Measurements from ENCODE around the gene BMX.

BMX gene

DNA sequence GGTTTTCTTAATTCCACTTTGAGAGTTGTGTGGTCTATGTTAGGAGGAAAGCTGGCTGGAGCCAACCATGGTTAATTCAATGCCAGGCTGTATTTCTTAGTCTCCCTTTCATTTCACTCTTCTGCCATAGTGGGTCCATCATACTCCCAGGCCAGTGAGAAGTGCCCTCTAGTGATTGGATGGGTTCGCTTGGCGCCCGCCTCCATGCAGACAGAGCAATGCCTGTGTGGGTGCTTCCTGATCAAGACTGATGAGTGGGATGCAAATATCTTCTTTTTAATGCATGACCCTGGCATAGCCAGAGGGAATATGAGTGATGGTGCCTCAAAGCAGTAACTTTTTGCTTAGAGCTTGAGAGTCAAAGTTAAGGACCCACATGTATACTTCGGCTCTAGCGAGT is 6.4 kb downstream of the BMX start:
- no peak for DNase-seq (ENCODE audit: low read depth in 2 of 2)

DNA sequence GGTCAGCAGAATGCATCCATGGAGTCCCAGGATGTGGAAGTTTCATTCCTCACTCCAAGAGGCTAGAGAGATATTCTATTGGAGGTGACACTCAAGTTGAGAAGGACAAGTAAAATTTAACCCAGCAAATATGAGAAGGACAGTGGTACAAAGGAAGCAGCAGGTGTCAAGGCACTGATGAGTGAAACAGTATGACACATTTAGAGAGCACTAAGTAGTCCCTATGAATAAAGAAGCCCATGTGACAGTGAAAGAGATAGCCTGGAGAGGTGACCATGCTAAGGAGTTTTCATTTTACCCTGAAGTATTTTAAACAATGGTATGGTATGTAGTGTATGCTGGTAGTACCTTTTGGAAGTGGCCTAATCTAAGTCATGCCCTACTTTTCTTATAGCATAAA is 9.2 kb downstream of the BMX start:
- no peak for DNase-seq (ENCODE audit: low read depth in 2 of 2)

DNA sequence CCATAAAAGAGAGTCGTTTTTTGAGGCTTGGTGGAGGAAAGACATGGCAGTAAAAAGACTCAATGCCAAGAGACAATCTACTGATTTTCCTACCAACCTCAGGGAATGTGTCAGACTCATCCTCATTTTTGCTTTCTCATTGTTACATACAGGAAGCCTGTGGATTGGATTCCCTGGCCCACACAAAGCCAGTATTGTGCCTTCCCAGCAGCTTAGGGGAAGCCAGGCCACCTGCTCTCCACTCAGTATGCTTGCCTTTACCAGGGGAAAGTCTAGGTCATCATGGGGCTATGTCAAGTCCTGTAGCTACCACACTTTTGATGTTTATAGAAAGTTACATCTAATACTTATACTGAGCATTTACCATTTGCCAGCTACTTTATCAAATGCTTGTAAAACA is 11.0 kb downstream of the BMX start:
- no peak for DNase-seq (ENCODE audit: low read depth in 2 of 2)

- DNase-seq (ENCODE audit: low read depth in 2 of 2): no peak
Measured at GRCh38 chrX:15512401-15512965, 11.9 kb downstream of the BMX start.

DNA sequence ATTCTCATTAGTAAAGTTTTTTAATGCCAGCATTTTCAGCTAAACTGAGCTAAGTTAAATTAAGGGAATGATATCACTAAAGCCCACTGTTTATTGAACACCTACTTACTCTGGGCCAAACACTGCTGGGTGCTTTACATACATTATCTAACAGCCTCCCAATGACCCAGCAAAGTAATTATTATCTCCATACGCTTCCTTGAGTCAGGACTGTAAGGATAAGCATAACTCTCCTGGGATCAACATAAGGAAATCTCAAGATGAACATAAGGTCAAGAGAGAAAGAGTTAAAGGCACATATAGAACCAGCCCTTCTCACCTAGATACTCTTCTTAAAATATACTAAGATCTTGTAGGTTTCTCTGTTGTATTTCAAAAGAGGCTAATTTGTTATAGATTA is 13.7 kb downstream of the BMX start:
- no peak for DNase-seq (ENCODE audit: low read depth in 2 of 2)

DNA sequence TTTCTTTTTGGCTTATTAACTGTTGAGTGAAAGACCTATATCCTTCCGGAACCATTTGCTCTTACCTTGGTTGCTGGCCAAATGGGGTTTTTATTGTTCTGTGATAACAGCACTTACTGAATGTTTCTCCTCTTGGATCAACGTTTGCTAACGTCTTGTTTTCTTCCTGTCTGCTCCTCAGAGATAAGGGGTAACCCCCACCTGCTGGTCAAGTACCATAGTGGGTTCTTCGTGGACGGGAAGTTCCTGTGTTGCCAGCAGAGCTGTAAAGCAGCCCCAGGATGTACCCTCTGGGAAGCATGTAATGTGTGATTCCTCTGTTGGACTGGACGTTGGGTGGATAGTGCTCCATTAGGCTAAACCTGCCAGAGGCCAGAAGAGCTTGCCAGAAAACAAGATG is 15.3 kb downstream of the BMX start:
- DNase-seq (ENCODE audit: low read depth in 2 of 2): no peak

GRCh38 chrX:15522464-15522863 is 21.9 kb downstream of the BMX start:
- DNase-seq (ENCODE audit: low read depth in 2 of 2): no peak

GRCh38 chrX:15523088-15523487 is 22.5 kb downstream of the BMX start:
- DNase-seq (ENCODE audit: low read depth in 2 of 2): no peak

- peak in 1 of 2 experiments; percentile 7 for DNase-seq (ENCODE audit: low read depth in 2 of 2)
Measured at GRCh38 chrX:15524417-15524816, 23.8 kb downstream of the BMX start.

- no peak for DNase-seq (ENCODE audit: low read depth in 2 of 2)
Measured at GRCh38 chrX:15525664-15526416, 25.2 kb downstream of the BMX start.

DNA sequence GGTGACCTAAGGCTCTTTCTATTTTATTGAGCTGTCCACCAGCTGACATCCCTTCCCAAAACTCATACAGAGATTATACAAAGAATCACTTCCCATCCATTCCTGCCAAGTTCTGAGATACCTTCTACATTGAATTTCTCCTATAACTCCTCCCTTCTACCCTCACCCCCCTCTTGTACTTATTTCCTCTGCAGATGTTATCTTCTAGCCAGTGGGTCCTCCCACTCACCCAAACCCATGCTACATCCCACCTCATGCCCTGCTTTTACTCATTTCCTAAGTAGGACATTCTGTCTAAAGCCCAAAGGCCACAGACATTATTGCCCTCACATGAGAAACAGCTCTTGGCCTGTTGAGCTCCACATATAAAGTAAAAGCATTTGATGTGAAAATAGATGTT is 28.6 kb downstream of the BMX start:
- no peak for DNase-seq (ENCODE audit: low read depth in 2 of 2)

- no peak for DNase-seq (ENCODE audit: low read depth in 2 of 2)
Measured at GRCh38 chrX:15530318-15530717, 29.7 kb downstream of the BMX start.

DNA sequence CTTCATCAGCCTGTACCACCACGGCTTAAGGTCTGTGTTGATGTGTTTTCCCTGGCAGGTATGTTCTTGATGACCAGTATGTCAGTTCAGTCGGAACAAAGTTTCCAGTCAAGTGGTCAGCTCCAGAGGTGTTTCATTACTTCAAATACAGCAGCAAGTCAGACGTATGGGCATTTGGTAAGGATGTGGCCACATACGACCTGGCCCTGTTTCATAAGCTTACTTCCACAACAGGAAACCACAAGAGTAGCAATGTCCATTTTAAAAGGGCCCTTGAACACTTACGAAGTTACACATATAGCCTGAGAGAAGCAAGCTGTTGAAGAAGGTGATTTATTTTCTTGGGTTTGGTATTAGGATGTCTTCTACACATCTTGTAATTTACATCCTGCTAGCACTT is 46.1 kb downstream of the BMX start:
- DNase-seq (ENCODE audit: low read depth in 2 of 2): no peak

DNA sequence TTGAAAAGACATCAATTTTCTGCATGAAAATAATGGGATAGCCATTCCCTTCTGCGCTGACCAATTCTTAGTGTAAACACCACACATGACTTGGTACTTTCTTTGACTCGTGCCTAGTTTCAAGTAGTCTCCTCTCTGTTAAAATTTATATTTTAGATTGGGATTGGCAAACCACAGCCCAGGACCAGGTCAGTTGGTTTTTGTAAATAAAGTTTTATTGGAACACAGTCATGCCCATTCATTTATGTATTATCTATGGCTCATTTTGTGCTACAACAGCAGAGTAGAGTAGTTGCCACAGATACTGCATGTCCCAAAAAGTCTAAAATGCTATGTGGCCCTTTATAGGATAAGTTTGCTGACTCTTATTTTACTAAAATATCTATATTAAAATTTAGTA is 46.7 kb downstream of the BMX start:
- no peak for DNase-seq (ENCODE audit: low read depth in 2 of 2)

DNA sequence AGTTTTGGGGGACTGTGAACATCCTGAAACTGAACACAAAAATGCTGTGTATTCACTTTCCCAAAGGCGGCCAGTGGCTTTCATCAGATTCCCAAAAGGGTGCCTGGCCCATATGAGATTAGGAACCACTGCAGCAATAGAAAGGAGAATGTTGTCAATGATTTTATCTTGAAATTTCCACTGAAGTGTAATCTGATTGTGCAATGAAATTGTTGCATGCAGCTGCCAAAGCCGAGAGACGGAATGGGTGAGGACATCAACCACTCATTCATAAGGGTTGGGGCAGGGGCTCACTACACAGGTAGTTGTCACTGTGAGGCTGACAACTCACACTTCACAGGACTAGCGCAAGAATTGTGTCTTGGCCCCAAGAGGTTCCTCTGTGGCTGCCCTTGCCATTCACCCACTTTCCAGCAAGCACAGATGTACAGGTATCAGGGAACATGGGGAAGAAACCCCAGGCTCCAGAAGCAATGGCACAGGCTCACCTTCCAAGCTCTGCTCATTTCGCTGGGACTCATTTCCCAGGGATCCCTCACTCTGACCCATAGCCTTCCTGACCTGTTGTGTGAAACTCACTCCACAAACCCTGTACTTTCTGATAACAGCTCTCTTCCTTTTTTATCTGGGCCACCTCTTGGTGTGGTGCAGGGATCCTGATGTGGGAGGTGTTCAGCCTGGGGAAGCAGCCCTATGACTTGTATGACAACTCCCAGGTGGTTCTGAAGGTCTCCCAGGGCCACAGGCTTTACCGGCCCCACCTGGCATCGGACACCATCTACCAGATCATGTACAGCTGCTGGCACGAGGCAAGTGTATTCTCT is 48.8 kb downstream of the BMX start:
- no peak for DNase-seq (ENCODE audit: low read depth in 2 of 2)

- DNase-seq (ENCODE audit: low read depth in 2 of 2): no peak
Measured at GRCh38 chrX:15559227-15559626, 58.6 kb downstream of the BMX start.

GRCh38 chrX:15560924-15561323 is 60.3 kb downstream of the BMX start:
- no peak for DNase-seq (ENCODE audit: low read depth in 2 of 2)

DNA sequence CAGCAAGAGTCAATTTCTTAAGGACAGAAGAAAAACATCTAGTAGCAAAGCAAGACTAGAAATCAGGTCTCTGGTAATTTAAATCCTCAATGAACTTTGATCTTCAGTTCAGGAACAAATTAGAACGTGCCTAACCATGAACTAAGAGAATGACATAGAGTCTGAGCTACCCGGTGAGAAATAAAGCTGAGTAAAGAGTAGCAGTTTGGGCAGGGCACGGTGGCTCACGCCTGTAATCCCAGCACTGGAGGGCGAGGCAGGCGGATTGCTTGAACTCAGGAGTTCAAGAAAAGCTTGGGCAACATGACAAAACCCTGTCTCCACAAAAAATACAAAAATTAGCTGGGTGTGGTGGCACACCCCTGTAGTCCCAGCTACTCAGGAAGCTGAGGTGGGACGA is 62.4 kb downstream of the BMX start:
- DNase-seq (ENCODE audit: low read depth in 2 of 2): no peak

DNA sequence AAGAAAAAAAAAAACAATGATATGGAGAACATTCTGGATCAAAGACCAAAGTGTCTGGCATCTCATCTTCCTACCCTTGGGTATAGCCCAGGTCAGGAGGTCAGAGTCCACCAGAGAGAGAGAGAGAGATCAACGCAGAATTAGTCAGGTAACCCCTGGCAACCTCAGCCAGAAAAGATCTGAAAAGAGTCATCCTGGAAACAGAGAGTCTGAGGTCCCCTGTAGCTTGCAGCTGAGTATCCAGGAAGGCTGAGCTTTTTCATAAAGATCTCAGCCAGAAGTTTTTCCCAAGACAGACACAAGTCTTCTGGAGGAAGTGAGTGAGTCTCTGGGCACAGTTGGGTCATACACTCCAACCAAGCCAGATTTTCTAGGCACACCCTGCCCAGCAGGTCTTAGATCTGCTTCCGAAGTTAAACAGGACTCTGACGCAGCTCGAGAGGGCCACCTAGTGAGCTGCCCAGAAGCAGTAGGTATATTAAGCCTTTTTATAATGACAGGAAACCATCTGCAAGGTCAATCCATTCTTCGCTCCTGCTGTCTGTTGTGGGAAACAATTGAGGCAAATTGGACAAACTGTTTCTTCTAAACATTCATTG is 64.5 kb downstream of the BMX start:
- DNase-seq (ENCODE audit: low read depth in 2 of 2): peak; percentile 9 to 15

DNA sequence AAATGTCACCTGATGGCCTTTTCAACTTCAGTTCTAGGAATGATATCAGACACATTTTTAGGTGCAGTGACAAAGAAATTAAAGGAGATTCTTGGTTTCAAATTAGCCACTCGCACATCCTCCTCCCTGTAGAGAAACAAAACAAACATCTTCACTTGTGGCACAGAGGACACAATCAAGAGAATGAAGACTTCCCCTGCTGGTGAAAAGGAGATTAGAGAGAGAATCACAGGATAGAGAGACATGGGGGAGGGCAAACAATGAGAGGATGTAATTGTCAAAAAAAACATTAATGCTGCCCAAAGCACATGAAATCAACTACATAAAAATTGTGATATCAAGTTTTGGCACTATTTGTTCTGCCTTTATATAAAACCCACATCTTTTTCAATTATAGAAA is 65.6 kb downstream of the BMX start:
- DNase-seq (ENCODE audit: low read depth in 2 of 2): no peak

DNA sequence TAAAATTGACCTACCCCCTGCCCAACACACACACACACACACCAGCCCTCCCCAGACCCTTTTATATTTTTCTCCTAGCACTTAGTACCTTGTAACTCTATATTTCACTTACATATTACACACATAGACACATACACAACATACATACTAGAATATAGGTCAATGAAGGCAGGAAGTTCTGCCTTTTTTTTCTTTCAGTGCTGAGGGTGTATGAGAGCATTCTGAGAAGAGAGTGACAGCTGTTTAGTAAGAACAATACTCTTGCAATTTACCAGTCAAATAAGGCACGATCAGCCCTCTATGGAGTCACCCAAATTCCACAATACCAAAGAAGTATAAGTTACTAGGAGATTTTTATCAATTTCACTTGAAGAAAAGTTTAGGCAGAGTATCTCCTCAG is 66.7 kb downstream of the BMX start:
- no peak for DNase-seq (ENCODE audit: low read depth in 2 of 2)

- DNase-seq (ENCODE audit: low read depth in 2 of 2): no peak
Measured at GRCh38 chrX:15567886-15568616, 67.4 kb downstream of the BMX start.
